Suprapubic skin (tissue), 4 donors: Measurements from ENCODE around the gene SYPL2. TPM values are rescaled to one million over a fixed set of nuclear protein-coding genes. Genes with fewer than 3 reads are reported as not detected.
A peak's percentile ranks its signal among the peaks of the same experiment; 100 is the strongest.

Experiments
- DNase-seq, 2 donors: peaks; one replicate each; pipeline ENCODE4 v3.0.0-alpha.2; 2019; ENCODE audit warnings: low spot score in 2 of 2
- H3K27ac ChIP-seq: fragments of 200-600 bp; sonication (generic); one replicate; pipeline ENCODE4 v1.5.1; 2019
- H3K27me3 ChIP-seq: fragments of 200-600 bp; sonication (generic); one replicate; pipeline ENCODE4 v1.5.1; 2019
- H3K36me3 ChIP-seq: fragments of 200-600 bp; sonication (generic); one replicate; pipeline ENCODE4 v1.5.1; 2019
- H3K4me1 ChIP-seq: fragments of 200-600 bp; sonication (generic); one replicate; pipeline ENCODE4 v1.5.1; 2019
- H3K4me3 ChIP-seq: fragments of 200-600 bp; sonication (generic); one replicate; pipeline ENCODE4 v1.5.1; 2019; ENCODE audit warnings: mild to moderate bottlenecking
- H3K9me3 ChIP-seq: fragments of 200-600 bp; sonication (generic); one replicate; pipeline ENCODE4 v1.5.1; 2019
- CTCF ChIP-seq, 2 donors: fragments of 200-600 bp in 1 of 2; fragments of 450-650 bp in 1 of 2; sonication (generic) in 1 of 2; IDR thresholded peaks; one replicate each; pipeline ENCODE4 v1.5.1; 2016 to 2019; ENCODE audit warnings: antibody characterized with exemption in 2 of 2, mild to moderate bottlenecking in 1 of 2, moderate library complexity in 1 of 2
- EP300 ChIP-seq: sonication (generic); formaldehyde crosslinking; IDR thresholded peaks from one replicate; pipeline ENCODE4 v1.6.1; 2017; ENCODE audit warnings: antibody characterized with exemption
- POLR2A ChIP-seq, 2 donors: fragments of 450-650 bp; IDR thresholded peaks; one replicate each; pipeline ENCODE4 v1.6.1; 2017; ENCODE audit warnings: antibody characterized with exemption in 2 of 2, mild to moderate bottlenecking in 2 of 2, moderate library complexity in 2 of 2
- POLR2AphosphoS5 ChIP-seq, 3 donors: sonication (generic); formaldehyde crosslinking; IDR thresholded peaks; one replicate each; pipeline ENCODE4 v1.6.1; 2017; ENCODE audit warnings: antibody characterized with exemption in 3 of 3
- WGBS: methylation state at CpG from one replicate; pipeline ENCODE4 v1.1.5; 2018; 5-methylcytosine and 5-hydroxymethylcytosine counted together
- total RNA-seq, 4 donors: library from RNA; depleted of rRNA; stranded (reverse); fragments of >200 nt; gene quantifications; one replicate each; pipeline ENCODE4 v1.1.0, GENCODE V29; 2016

SYPL2 gene
- total RNA-seq, 4 donors from 2014 or later: 0.23 to 2.1 (median 0.34) TPM; not detected in 1

DNA sequence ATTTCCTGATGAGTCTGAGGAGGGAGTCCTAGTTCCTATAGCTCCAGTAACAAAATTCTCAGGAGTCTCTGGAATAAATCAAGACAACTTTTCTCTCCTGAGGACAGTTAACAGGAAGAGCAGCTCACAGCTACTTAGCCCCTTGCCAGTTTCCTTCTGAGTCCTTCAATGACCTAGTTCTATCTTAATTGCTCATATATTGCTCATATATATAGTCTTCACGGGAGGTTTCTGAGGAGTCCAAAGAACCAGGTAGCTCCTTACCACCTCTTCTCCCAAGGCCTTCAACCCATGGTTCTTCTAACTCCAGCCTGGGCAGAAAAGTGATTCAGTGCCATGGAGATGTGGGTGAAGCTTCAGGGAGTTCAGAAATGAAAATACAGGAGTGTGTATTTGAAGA is 38.6 kb downstream of the SYPL2 start:
- Histone ChIP-seq H3K9me3 (no peaks in the 10 kb centered on the region), H3K4me1 (peaks cover 50% of the 10 kb centered on the region), H3K27ac (no peak overlapping the region), H3K4me3 (no peak overlapping the region), H3K27me3 (no peaks in the 10 kb centered on the region), H3K36me3 (peaks cover 3% of the 10 kb centered on the region)
- 87% methylated on average over 1 of the region's 1 CpG for WGBS
- DNase-seq: no peak
- TF ChIP-seq EP300 (no peak), CTCF (IDR thresholded peaks at IDR 0.05) (no peak), POLR2AphosphoS5 (IDR thresholded peaks at IDR 0.05) (no peak), POLR2A (IDR thresholded peaks at IDR 0.05) (no peak)

- Histone ChIP-seq H3K36me3 (no peaks in the 10 kb centered on the region), H3K27ac (no peak overlapping the region), H3K4me3 (no peak overlapping the region), H3K27me3 (no peaks in the 10 kb centered on the region), H3K4me1 (peaks cover 29% of the 10 kb centered on the region), H3K9me3 (no peaks in the 10 kb centered on the region)
- no peak for DNase-seq
- 95% methylated on average over 21 of the region's 25 CpGs for WGBS
- TF ChIP-seq POLR2A (IDR thresholded peaks at IDR 0.05): no peak
- no peak for TF ChIP-seq CTCF (IDR thresholded peaks at IDR 0.05)
- no peak for TF ChIP-seq EP300
- TF ChIP-seq POLR2AphosphoS5 (IDR thresholded peaks at IDR 0.05): no peak
Observed at GRCh38 chr1:109508001-109508872, 41.9 kb downstream of the SYPL2 start.

GRCh38 chr1:109508873-109509175 is 42.5 kb downstream of the SYPL2 start:
- peak overlapping the region; percentile 82 for H3K4me3 ChIP-seq
- H3K4me1 ChIP-seq: peaks cover 23% of the 10 kb centered on the region
- H3K36me3 ChIP-seq: no peaks in the 10 kb centered on the region
- H3K27me3 ChIP-seq: no peaks in the 10 kb centered on the region
- H3K9me3 ChIP-seq: no peaks in the 10 kb centered on the region
- WGBS: 72% methylated on average over 6 of the region's 7 CpGs
- TF ChIP-seq CTCF (IDR thresholded peaks at IDR 0.05): no peak
- TF ChIP-seq EP300: no peak
- TF ChIP-seq POLR2A (IDR thresholded peaks at IDR 0.05): no peak
- TF ChIP-seq POLR2AphosphoS5 (IDR thresholded peaks at IDR 0.05): no peak
- no peak overlapping the region for H3K27ac ChIP-seq
- no peak for DNase-seq

DNA sequence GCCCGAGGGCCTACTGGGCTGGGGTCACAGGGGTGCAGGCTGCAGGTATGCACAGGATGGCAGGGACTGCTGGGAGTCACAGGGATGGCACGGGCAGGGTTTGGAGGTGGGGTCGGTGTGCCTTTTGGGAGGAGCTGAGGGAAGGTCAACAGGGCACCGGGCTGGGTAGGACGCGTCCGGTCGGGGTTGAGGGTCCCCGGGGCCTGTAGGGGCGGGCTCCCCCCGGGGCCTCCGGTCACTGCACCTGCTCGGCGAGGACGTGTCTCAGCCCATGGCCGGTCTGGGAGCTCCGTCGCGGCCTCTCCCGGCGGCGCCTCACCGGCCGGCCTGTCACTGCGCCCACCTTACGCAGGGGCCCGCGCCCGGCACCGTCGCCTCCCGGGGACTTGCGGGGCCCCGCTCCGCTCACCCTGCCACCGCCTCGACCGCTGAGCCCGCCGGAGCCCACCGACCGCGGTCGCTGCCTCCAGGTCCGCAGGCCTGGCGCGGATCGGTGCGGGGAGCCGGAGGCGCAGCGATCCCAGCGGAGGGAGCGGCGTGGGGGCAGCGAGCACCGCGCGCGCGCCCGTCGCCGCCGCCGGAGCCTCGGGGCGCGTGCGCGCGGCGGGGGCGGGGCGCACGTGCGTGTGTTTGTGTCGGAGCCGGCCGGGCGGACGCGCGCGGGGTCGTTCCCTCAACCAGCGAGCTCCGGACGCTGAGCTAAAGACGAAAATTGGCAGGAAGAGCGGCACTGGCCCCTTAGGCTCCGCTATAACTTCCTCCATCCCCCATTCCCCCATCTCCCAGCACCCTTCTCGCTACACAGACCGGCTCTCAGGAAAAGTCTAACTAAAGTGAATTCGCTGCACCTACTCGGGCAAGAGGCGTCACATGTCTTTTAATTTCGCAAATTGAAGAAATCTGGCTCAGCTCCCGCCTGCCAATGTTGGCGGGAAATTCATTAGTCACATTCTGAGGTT is 43.1 kb downstream of the SYPL2 start, which contains the start of gene AMIGO1:
AMIGO1 (minus strand) TSS at position 552 of the 959 bp plus-strand sequence. CDS start 815 bp downstream, outside the sequence.
- WGBS: 3% methylated on average over 19 of the region's 100 CpGs
- Histone ChIP-seq H3K27ac (no peak within 1 kb of the TSS), H3K36me3 (no peaks in the 10 kb centered on the region), H3K4me3 (peak within 1 kb of the TSS; percentile 82), H3K9me3 (no peaks in the 10 kb centered on the region), H3K4me1 (peaks cover 18% of the 10 kb centered on the region), H3K27me3 (no peaks in the 10 kb centered on the region)
- no peak for DNase-seq
- TF ChIP-seq CTCF (IDR thresholded peaks at IDR 0.05) (no peak), EP300 (no peak)
